Smooth muscle cell (in vitro differentiated cells): ENCODE measurements around the gene ATL2. TPM values are rescaled to one million over a fixed set of nuclear protein-coding genes. Genes with fewer than 3 reads are reported as not detected.

Source experiments
- DNase-seq: peaks from one replicate; lab custom pipeline; 2025; ENCODE audit not compliant: unreplicated experiment; lab: John Stamatoyannopoulos, UW
- H2AFZ ChIP-seq: fragments of 200-600 bp; sonication (generic); 2 replicates; pipeline ENCODE4 v1.6.0; 2016; ENCODE audit warnings: antibody characterized with exemption, low read depth, mild to moderate bottlenecking
- H3F3A ChIP-seq: fragments of 200-600 bp; sonication (generic); 2 replicates; pipeline ENCODE4 v1.6.0; 2017; ENCODE audit warnings: antibody characterized with exemption, low read depth
- H3K27ac ChIP-seq: fragments of 200-600 bp; sonication (generic); 2 replicates; pipeline ENCODE4 v1.5.1; 2016; ENCODE audit warnings: low read depth, mild to moderate bottlenecking
- H3K27me3 ChIP-seq: fragments of 200-600 bp; sonication (generic); 2 replicates; pipeline ENCODE4 v1.6.1; 2016; ENCODE audit warnings: low read depth, mild to moderate bottlenecking
- H3K36me3 ChIP-seq: fragments of 200-600 bp; sonication (generic); 2 replicates; pipeline ENCODE4 v1.5.1; 2016; ENCODE audit warnings: low read depth
- H3K4me1 ChIP-seq: fragments of 200-600 bp; sonication (generic); 2 replicates; pipeline ENCODE4 v1.5.1; 2016; ENCODE audit warnings: low read depth
- H3K4me2 ChIP-seq: fragments of 200-600 bp; sonication (generic); 2 replicates; pipeline ENCODE4 v1.6.0; 2016; ENCODE audit warnings: mild to moderate bottlenecking
- H3K4me3 ChIP-seq: fragments of 200-600 bp; sonication (generic); 2 replicates; pipeline ENCODE4 v1.5.1; 2016; ENCODE audit warnings: mild to moderate bottlenecking
- H3K79me2 ChIP-seq: fragments of 200-600 bp; sonication (generic); 2 replicates; pipeline ENCODE4 v1.6.0; 2016; ENCODE audit warnings: low read depth, mild to moderate bottlenecking
- H3K9ac ChIP-seq: fragments of 200-600 bp; sonication (generic); 2 replicates; pipeline ENCODE4 v1.6.0; 2016; ENCODE audit warnings: low read depth
- H3K9me3 ChIP-seq: fragments of 200-600 bp; sonication (generic); replicated peaks from 2 replicates; pipeline ENCODE4 v1.5.1; 2016; ENCODE audit warnings: low read depth
- H4K20me1 ChIP-seq: fragments of 200-600 bp; sonication (generic); 2 replicates; pipeline ENCODE4 v1.6.0; 2016; ENCODE audit warnings: low read depth
- CTCF ChIP-seq: fragments of 200-600 bp; sonication (generic); IDR thresholded peaks from 2 replicates; pipeline ENCODE4 v1.5.1; 2017; ENCODE audit warnings: borderline replicate concordance, mild to moderate bottlenecking, antibody characterized with exemption; ENCODE audit not compliant: insufficient read depth, poor library complexity, severe bottlenecking
- WGBS: methylation state at CpG from one replicate; pipeline ENCODE4 v1.1.7; 2016; ENCODE audit warnings: low lambda C conversion rate; 5-methylcytosine and 5-hydroxymethylcytosine counted together
- polyA plus RNA-seq: library from polyadenylated mRNA; unstranded; fragments of >200 nt; fragmentation: Nextera tagmentation; extraction: Ambion mirVana; gene quantifications from 2 replicates; pipeline ENCODE4 v1.2.1, GENCODE V29; 2016
- total RNA-seq: library from RNA; depleted of rRNA; stranded (reverse); fragments of >200 nt; gene quantifications from 2 replicates; pipeline ENCODE4 v1.2.3, GENCODE V29; 2014

ATL2 gene
- total and polyA plus RNA-seq, 2 experiments from 2014 or later, result 19.9 to 56.7 TPM

DNA sequence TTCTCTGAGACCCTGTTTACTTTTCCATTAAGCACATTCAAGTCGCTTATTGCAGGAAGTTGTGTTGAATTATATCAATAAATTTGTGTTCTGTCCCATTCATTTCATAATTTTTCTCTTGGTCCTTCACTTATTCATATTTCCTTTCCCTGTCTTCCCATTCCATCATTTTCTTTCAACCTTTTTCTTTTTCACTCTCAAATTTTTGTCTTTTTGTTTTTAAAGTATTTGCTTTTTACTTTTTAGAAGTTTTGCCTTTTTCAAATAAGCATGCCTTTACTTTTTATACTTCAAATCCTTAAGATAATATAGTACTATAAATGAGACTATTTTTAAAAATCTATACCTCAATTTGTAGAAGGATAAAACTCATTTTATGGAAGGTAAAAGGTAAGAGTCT is 120.5 kb downstream of the ATL2 start:
- H3K36me3 ChIP-seq, result no peaks in the 10 kb centered on the region
- no peaks in the 10 kb centered on the region for H3K4me1 ChIP-seq
- H4K20me1 ChIP-seq, result no peaks in the 10 kb centered on the region
- H3K4me2 ChIP-seq, result no peak overlapping the region
- H3K9ac ChIP-seq, result no peak overlapping the region
- TF ChIP-seq CTCF, result no peak
- H3K27ac ChIP-seq, result no peak overlapping the region
- no peak overlapping the region for H2AFZ ChIP-seq
- no peaks in the 10 kb centered on the region for H3K79me2 ChIP-seq
- H3K4me3 ChIP-seq, result no peak overlapping the region
- 96% methylated on average over 1 of the region's 1 CpG for WGBS
- DNase-seq, result no peak
- H3K27me3 ChIP-seq, result no peaks in the 10 kb centered on the region
- H3F3A ChIP-seq, result no peaks in the 10 kb centered on the region
- H3K9me3 ChIP-seq, result no peaks in the 10 kb centered on the region

DNA sequence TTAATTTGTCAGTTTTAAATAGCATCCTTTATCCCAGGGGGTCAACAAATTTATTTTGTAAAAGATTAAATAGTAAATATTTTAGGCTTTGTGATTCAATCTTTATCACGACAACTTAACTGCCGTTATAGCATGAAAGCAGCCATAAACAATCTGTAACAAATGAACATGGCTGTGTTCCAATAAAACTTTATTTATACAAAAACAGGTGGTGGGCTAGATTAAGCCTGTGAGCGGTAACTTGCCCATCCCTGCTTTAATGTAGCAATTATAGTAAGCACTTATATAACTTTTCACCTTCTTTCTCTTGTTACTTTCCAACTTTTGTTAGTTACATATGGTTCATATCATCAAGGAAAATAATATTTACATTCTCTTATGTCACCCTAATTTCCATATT is 121.9 kb downstream of the ATL2 start:
- Histone ChIP-seq H2AFZ (no peak overlapping the region), H3K27ac (no peak overlapping the region), H3K4me3 (no peak overlapping the region), H3K4me1 (no peaks in the 10 kb centered on the region), H3K9ac (no peak overlapping the region), H4K20me1 (no peaks in the 10 kb centered on the region), H3K79me2 (no peaks in the 10 kb centered on the region), H3K27me3 (no peaks in the 10 kb centered on the region), H3F3A (no peaks in the 10 kb centered on the region), H3K36me3 (no peaks in the 10 kb centered on the region), H3K9me3 (no peaks in the 10 kb centered on the region), H3K4me2 (no peak overlapping the region)
- no peak for DNase-seq
- WGBS, result 98% methylated on average over 3 of the region's 3 CpGs
- TF ChIP-seq CTCF, result no peak

DNA sequence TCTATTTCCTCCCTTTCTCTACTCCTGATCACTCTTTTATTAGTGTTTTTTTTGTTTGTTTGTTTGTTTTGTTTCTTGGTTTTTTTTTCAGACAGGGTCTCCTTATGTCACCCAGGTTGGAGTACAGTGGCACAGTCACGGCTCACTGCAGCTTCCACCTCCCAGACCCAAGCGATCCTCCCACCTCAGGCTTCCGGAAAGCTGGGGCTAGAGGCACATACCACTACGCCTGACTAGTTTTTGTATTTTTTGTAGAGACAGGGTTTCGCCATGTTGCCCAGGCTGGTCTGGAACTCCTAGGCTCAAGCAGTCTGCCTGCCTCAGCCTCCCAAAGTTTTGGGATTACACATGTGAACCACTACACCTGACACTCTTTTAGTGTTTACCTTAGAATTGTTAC is 122.3 kb downstream of the ATL2 start:
- 94% methylated on average over 5 of the region's 5 CpGs for WGBS
- no peak overlapping the region for H3K27ac ChIP-seq

More for the DNA sequence above, 122.3 kb downstream of the ATL2 start:
- no peaks in the 10 kb centered on the region for H3K4me1 ChIP-seq
- H3K27me3 ChIP-seq, result no peaks in the 10 kb centered on the region
- no peak for TF ChIP-seq CTCF
- H3K36me3 ChIP-seq, result no peaks in the 10 kb centered on the region
- no peak overlapping the region for H3K9ac ChIP-seq
- no peak overlapping the region for H2AFZ ChIP-seq
- DNase-seq, result no peak
- no peaks in the 10 kb centered on the region for H4K20me1 ChIP-seq
- H3K4me3 ChIP-seq, result no peak overlapping the region
- no peaks in the 10 kb centered on the region for H3F3A ChIP-seq
- H3K4me2 ChIP-seq, result no peak overlapping the region
- no peaks in the 10 kb centered on the region for H3K79me2 ChIP-seq
- H3K9me3 ChIP-seq, result no peaks in the 10 kb centered on the region
